Neural progenitor cell (in vitro differentiated cells): Measurements from ENCODE around the gene PRDM11.

Experiments used
- CTCF ChIP-seq: fragments of 200-600 bp; sonication (generic); IDR thresholded peaks from 2 replicates; pipeline ENCODE4 v1.5.1; 2017; ENCODE audit warnings: antibody characterized with exemption, mild to moderate bottlenecking
- EZH2 ChIP-seq: fragments of 200-600 bp; sonication (generic); IDR thresholded peaks from 2 replicates; pipeline ENCODE4 v1.6.1; 2017; ENCODE audit warnings: antibody characterized with exemption, mild to moderate bottlenecking, moderate library complexity
- EZH2phosphoT487 ChIP-seq: fragments of 200-600 bp; sonication (generic); IDR thresholded peaks from 2 replicates; pipeline ENCODE4 v1.6.1; 2017; ENCODE audit warnings: antibody characterized with exemption

GRCh38 chr11:45155627-45156180, 9.3 kb downstream of the PRDM11 start:
- TF ChIP-seq CTCF (no peak), EZH2 (no peak), EZH2phosphoT487 (no peak)
